ENCODE results near the gene CLDN25.

Gene CLDN25

GRCh38 chr11:113808931-113809330 is 29.3 kb downstream of the CLDN25 start:
- DNase-seq (ENCODE audit: low read depth) = no peak

DNA sequence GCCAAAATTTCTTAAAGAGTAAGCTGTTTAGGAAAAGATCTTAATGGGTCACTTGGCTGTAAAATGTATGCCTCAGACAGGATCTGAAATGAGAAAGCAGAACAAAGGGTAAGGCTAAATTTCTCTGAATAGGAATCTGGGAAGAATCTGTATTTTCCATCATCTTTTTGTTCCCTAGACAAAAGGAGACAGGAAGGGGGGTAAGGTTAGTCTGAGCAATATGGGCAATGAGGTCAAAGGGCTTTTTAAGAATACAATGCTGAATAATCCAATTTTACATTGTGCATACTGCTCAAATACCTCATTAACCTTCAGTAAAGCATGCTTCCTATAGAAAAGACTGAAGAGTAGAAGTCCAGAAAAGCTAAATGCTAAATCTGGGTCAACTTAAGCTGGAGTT is 34.6 kb downstream of the CLDN25 start:
- DNase-seq (ENCODE audit: low read depth) = no peak

DNA sequence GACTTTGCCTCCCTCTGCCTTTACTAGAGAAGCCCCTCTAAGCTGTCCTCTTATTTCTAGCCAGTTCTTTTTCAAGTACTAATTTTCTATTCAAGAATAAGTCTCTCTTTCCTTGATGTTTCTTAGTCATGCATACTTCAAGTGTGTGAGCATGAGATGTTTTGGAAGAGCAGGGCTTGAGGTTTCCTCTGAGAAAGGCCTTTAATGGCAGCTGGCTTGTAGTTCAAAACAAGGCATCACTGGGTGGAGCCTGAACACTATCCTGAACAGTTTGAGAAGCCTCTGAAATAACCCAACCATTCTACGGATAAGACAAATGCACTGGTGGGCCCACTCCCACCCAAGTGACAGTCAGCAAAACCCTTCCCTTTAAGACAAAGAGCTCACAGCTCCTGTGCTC is 37.6 kb downstream of the CLDN25 start:
- DNase-seq (ENCODE audit: low read depth) = no peak

- DNase-seq (ENCODE audit: low read depth) = no peak
Observed at GRCh38 chr11:113817626-113818025, 38.0 kb downstream of the CLDN25 start.

GRCh38 chr11:113818426-113818825 is 38.8 kb downstream of the CLDN25 start:
- DNase-seq (ENCODE audit: low read depth) = no peak

GRCh38 chr11:113827477-113827876 is 47.9 kb downstream of the CLDN25 start:
- no peak for DNase-seq (ENCODE audit: low read depth)

GRCh38 chr11:113828191-113828590 is 48.6 kb downstream of the CLDN25 start:
- DNase-seq (ENCODE audit: low read depth) = no peak

- DNase-seq (ENCODE audit: low read depth) = no peak
Observed at GRCh38 chr11:113829751-113830150, 50.2 kb downstream of the CLDN25 start.
